HCT116 (cell line): ENCODE results near the gene LLCFC1. TPM values are rescaled to one million over a fixed set of nuclear protein-coding genes. Genes with fewer than 3 reads are reported as not detected.

Experiments
- ATAC-seq: fragments of 200-7000 bp; cut with Tn5 transposase; 2 replicates; pipeline ENCODE4 v1.9.1; 2020; ENCODE audit warnings: mild to moderate bottlenecking, moderate library complexity
- BruUV-seq: library from RNA; stranded (reverse); fragments of 400-500 nt; replicated peaks from 2 replicates; lab custom pipeline; 2021; lab: Mats Ljungman, UMichigan
- CTCF ChIA-PET: fragments of 300-600 bp; sonication (Branson Sonifier 250); formaldehyde crosslinking; loops from one replicate; lab custom pipeline; 2021; ENCODE audit warnings: antibody characterized with exemption; lab: Charles Lee
- POLR2A ChIA-PET: fragments of 300-600, 350-600 bp; sonication (Branson Sonifier 250); formaldehyde crosslinking; loops from one replicate; lab custom pipeline; 2021; ENCODE audit warnings: antibody characterized with exemption; lab: Charles Lee
- RAD21 ChIA-PET, 2 experiments: fragments of 300-600 bp; sonication (Branson Sonifier 250); formaldehyde crosslinking; loops; one replicate each; lab custom pipeline; 2023; ENCODE audit warnings: low total read pairs in 2 of 2; ENCODE audit not compliant: uncharacterized antibody in 2 of 2, unreplicated experiment in 2 of 2, low non-redundant PET in 1 of 2; lab: Charles Lee
- DNase-seq: peaks from one replicate; pipeline ENCODE4 v3.0.0-alpha.2; 2010; ENCODE audit warnings: low read depth, low spot score
- H2AFZ ChIP-seq: fragments of 200-600 bp; shearing (Covaris generic), sonication (generic); 2 replicates; pipeline ENCODE4 v1.6.1; 2017; ENCODE audit warnings: low read depth, mixed run types, mixed read lengths, antibody characterized with exemption, low read length; ENCODE audit not compliant: poor library complexity, severe bottlenecking
- H3K27ac ChIP-seq: 2 replicates; pipeline ENCODE4 v1.5.1; 2012; ENCODE audit warnings: low read depth, low read length
- H3K27me3 ChIP-seq: fragments of 200-600 bp; sonication (generic); 2 replicates; pipeline ENCODE4 v1.6.1; 2016; ENCODE audit warnings: mixed run types, low read length, mixed read lengths; ENCODE audit not compliant: insufficient read depth
- H3K36me3 ChIP-seq, 2 experiments: fragments of 200-500 bp in 1 of 2; fragments of 200-600 bp in 1 of 2; sonication (Bioruptor generic) in 1 of 2; sonication (generic) in 1 of 2; 2 replicates each; pipeline versions ENCODE4 v1.5.1 to v1.6.1; 2014 to 2016; ENCODE audit warnings: low read length in 2 of 2, inconsistent platforms in 1 of 2, mixed read lengths in 1 of 2, mixed run types in 1 of 2; ENCODE audit not compliant: insufficient read depth in 2 of 2, control insufficient read depth in 1 of 2
- H3K4me1 ChIP-seq, 2 experiments: fragments of 200-600 bp in 1 of 2; sonication (generic) in 1 of 2; 2 replicates each; pipeline versions ENCODE4 v1.5.1 to v1.6.1; 2012 to 2017; ENCODE audit warnings: low read length in 2 of 2, inconsistent platforms in 1 of 2, mild to moderate bottlenecking in 1 of 2, mixed read lengths in 1 of 2, mixed run types in 1 of 2, moderate library complexity in 1 of 2; ENCODE audit not compliant: insufficient read depth in 2 of 2, control insufficient read depth in 1 of 2
- H3K4me2 ChIP-seq: fragments of 200-600 bp; sonication (generic); 2 replicates; pipeline ENCODE4 v1.6.1; 2017; ENCODE audit warnings: mixed run types, low read length, mixed read lengths
- H3K4me3 ChIP-seq, 2 experiments: fragments of 200-600 bp in 1 of 2; sonication (generic) in 1 of 2; replicated peaks in 1 of 2; 2 replicates each; pipeline ENCODE4 v1.5.1; 2011 to 2016; ENCODE audit warnings: low read length in 2 of 2, control low read depth in 1 of 2, low read depth in 1 of 2, mild to moderate bottlenecking in 1 of 2, mixed read lengths in 1 of 2, mixed run types in 1 of 2
- H3K79me2 ChIP-seq: fragments of 200-600 bp; sonication (generic); 2 replicates; pipeline ENCODE4 v1.6.1; 2017; ENCODE audit warnings: mild to moderate bottlenecking, mixed run types, low read length, moderate library complexity, mixed read lengths; ENCODE audit not compliant: insufficient read depth
- H3K9ac ChIP-seq: fragments of 200-600 bp; sonication (generic); 2 replicates; pipeline ENCODE4 v1.6.1; 2016; ENCODE audit warnings: low read length, mixed read lengths
- H3K9me2 ChIP-seq: fragments of 200-600 bp; sonication (generic), shearing (Covaris generic); 2 replicates; pipeline ENCODE4 v1.6.1; 2017; ENCODE audit warnings: mixed run types, mild to moderate bottlenecking, moderate library complexity; ENCODE audit not compliant: insufficient read depth
- H3K9me3 ChIP-seq, 2 experiments: fragments of 200-500 bp in 1 of 2; fragments of 200-600 bp in 1 of 2; sonication (Bioruptor generic) in 1 of 2; sonication (generic) in 1 of 2; 2 replicates each; pipeline ENCODE4 v1.6.1; 2014 to 2017; ENCODE audit warnings: low read length in 2 of 2, mixed read lengths in 2 of 2, inconsistent platforms in 1 of 2, low read depth in 1 of 2, mild to moderate bottlenecking in 1 of 2, mixed run types in 1 of 2, moderate library complexity in 1 of 2; ENCODE audit not compliant: control insufficient read depth in 1 of 2, insufficient read depth in 1 of 2
- H4K20me1 ChIP-seq: fragments of 200-600 bp; sonication (generic), shearing (Covaris generic); 2 replicates; pipeline ENCODE4 v1.6.1; 2017; ENCODE audit warnings: mixed run types, mild to moderate bottlenecking, moderate library complexity; ENCODE audit not compliant: insufficient read depth
- CEBPB ChIP-seq: IDR thresholded peaks from 2 replicates; pipeline ENCODE4 v1.6.1; 2012; ENCODE audit warnings: low read depth
- EGR1 ChIP-seq: IDR thresholded peaks from 2 replicates; pipeline ENCODE4 v1.6.1; 2012; ENCODE audit warnings: low read depth
- ELF1 ChIP-seq: IDR thresholded peaks from 2 replicates; pipeline ENCODE4 v1.6.1; 2012; ENCODE audit warnings: low read depth, borderline replicate concordance
- EZH2 ChIP-seq: fragments of 200-600 bp; sonication (generic); IDR thresholded peaks from 2 replicates; pipeline ENCODE4 v1.6.1; 2017; ENCODE audit warnings: antibody characterized with exemption, mixed run types
- EZH2phosphoT487 ChIP-seq: fragments of 200-600 bp; IDR thresholded peaks from 2 replicates; pipeline ENCODE4 v1.6.1; 2018; ENCODE audit warnings: antibody characterized with exemption, borderline replicate concordance
- RAD21 ChIP-seq: IDR thresholded peaks from 2 replicates; pipeline ENCODE4 v1.6.1; 2012; ENCODE audit warnings: low read depth, mild to moderate bottlenecking
- SP1 ChIP-seq: IDR thresholded peaks from 2 replicates; pipeline ENCODE4 v1.6.1; 2012; ENCODE audit warnings: low read depth
- ZNF274 ChIP-seq: fragments of 200-500 bp; sonication (Bioruptor generic); IDR thresholded peaks from 2 replicates; pipeline ENCODE4 v1.6.1; 2014; ENCODE audit warnings: mild to moderate bottlenecking, low read depth, low read length, inconsistent platforms
- intact Hi-C: fragments of 100-400 bp; cut with micrococcal nuclease; formaldehyde crosslinking; loops from 2 replicates; pipeline ENCODE4 v1.10.0; 2022
- total RNA-seq: library from RNA; stranded (reverse); gene quantifications from one replicate; pipeline ENCODE4 v1.2.1, GENCODE V29; 2021; ENCODE audit not compliant: unreplicated experiment
- TF ChIP-seq, protein P1 (sequence below): IDR thresholded peaks from 2 replicates; pipeline ENCODE4 v1.6.1; 2012
- TF ChIP-seq, protein P2 (sequence below): IDR thresholded peaks from 2 replicates; pipeline ENCODE4 v1.6.1; 2012; ENCODE audit warnings: low read depth

Gene LLCFC1
- total RNA-seq, 1 experiment from 2014 or later: not detected

DNA sequence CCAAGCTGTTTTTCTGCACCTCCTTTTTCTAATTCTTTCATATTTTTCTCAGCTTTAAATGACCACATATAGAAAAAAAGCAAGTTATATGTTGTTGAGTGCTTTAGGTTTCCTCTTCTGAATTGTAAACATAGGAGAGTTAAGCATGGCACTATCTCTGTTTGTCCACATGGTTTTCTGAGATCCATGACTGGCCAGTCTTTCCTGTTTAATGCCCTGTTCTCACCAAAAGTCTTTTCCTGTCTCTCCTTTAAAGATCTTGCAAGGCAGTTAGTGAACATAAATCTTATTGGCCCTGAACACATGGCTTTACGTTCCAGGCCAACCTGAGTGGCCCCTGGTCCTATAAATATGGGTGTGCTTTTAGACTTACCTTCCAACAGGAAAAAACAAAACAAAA, 25.2 kb upstream of the LLCFC1 start:
- CTCF ChIA-PET: no interaction called here
- peaks cover 27% of the 10 kb centered on the region for H3K27me3 ChIP-seq

More for the DNA sequence above, 25.2 kb upstream of the LLCFC1 start:
- H3K4me1 ChIP-seq: no peaks in the 10 kb centered on the region
- no peak overlapping the region for H3K4me2 ChIP-seq
- RAD21 ChIA-PET: no interaction called here
- POLR2A ChIA-PET: no interaction called here
- H4K20me1 ChIP-seq: no peaks in the 10 kb centered on the region
- intact Hi-C loops: no loop called here
- TF ChIP-seq EZH2phosphoT487: no peak
- TF ChIP-seq EGR1: no peak
- no peak for TF ChIP-seq ZNF274
- no peak for TF ChIP-seq ELF1
- TF ChIP-seq EZH2: no peak
- TF ChIP-seq CEBPB: no peak
- TF ChIP-seq, protein P1, sequence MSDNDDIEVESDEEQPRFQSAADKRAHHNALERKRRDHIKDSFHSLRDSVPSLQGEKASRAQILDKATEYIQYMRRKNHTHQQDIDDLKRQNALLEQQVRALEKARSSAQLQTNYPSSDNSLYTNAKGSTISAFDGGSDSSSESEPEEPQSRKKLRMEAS: no peak
- no peak for TF ChIP-seq SP1
- TF ChIP-seq RAD21: no peak
- TF ChIP-seq, protein P2, sequence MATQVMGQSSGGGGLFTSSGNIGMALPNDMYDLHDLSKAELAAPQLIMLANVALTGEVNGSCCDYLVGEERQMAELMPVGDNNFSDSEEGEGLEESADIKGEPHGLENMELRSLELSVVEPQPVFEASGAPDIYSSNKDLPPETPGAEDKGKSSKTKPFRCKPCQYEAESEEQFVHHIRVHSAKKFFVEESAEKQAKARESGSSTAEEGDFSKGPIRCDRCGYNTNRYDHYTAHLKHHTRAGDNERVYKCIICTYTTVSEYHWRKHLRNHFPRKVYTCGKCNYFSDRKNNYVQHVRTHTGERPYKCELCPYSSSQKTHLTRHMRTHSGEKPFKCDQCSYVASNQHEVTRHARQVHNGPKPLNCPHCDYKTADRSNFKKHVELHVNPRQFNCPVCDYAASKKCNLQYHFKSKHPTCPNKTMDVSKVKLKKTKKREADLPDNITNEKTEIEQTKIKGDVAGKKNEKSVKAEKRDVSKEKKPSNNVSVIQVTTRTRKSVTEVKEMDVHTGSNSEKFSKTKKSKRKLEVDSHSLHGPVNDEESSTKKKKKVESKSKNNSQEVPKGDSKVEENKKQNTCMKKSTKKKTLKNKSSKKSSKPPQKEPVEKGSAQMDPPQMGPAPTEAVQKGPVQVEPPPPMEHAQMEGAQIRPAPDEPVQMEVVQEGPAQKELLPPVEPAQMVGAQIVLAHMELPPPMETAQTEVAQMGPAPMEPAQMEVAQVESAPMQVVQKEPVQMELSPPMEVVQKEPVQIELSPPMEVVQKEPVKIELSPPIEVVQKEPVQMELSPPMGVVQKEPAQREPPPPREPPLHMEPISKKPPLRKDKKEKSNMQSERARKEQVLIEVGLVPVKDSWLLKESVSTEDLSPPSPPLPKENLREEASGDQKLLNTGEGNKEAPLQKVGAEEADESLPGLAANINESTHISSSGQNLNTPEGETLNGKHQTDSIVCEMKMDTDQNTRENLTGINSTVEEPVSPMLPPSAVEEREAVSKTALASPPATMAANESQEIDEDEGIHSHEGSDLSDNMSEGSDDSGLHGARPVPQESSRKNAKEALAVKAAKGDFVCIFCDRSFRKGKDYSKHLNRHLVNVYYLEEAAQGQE: no peak
- H3K9me3 ChIP-seq: no peaks in the 10 kb centered on the region
- no peak for ATAC-seq
- no peaks in the 10 kb centered on the region for H3K36me3 ChIP-seq
- no peak overlapping the region for H3K9ac ChIP-seq
- no peak overlapping the region for H3K27ac ChIP-seq
- no peaks in the 10 kb centered on the region for H3K9me2 ChIP-seq
- H3K79me2 ChIP-seq: no peaks in the 10 kb centered on the region
- no peak for DNase-seq
- no peak overlapping the region for H3K4me3 ChIP-seq
- BruUV-seq: no TSS peak
- no peak overlapping the region for H2AFZ ChIP-seq
